GM23248 (cell line): ENCODE results near the gene ZNF425. TPM values are rescaled to one million over a fixed set of nuclear protein-coding genes. Genes with fewer than 3 reads are reported as not detected.
A peak's percentile ranks its signal among the peaks of the same experiment; 100 is the strongest.

Experiments used
- DNase-seq: peaks from one replicate; pipeline ENCODE4 v3.0.0-alpha.2; 2015
- H2AFZ ChIP-seq: fragments of 200-600 bp; sonication (generic); 2 replicates; pipeline ENCODE4 v1.6.1; 2016; ENCODE audit warnings: antibody characterized with exemption
- H3F3A ChIP-seq: fragments of 200-600 bp; sonication (generic); 2 replicates; pipeline ENCODE4 v1.6.1; 2016; ENCODE audit warnings: mild to moderate bottlenecking, antibody characterized with exemption, mixed run types; ENCODE audit not compliant: insufficient read depth
- H3K27ac ChIP-seq: fragments of 200-600 bp; sonication (generic); 2 replicates; pipeline ENCODE4 v1.5.1; 2016; ENCODE audit warnings: mild to moderate bottlenecking
- H3K27me3 ChIP-seq: fragments of 200-600 bp; sonication (generic); replicated peaks from 2 replicates; pipeline ENCODE4 v1.6.1; 2016; ENCODE audit warnings: mild to moderate bottlenecking; ENCODE audit not compliant: insufficient read depth
- H3K36me3 ChIP-seq: fragments of 200-600 bp; sonication (generic); 2 replicates; pipeline ENCODE4 v1.6.1; 2016; ENCODE audit warnings: low read depth, mild to moderate bottlenecking
- H3K4me1 ChIP-seq: fragments of 200-600 bp; sonication (generic); 2 replicates; pipeline ENCODE4 v1.6.1; 2016; ENCODE audit warnings: mild to moderate bottlenecking; ENCODE audit not compliant: insufficient read depth
- H3K4me2 ChIP-seq: fragments of 200-600 bp; sonication (generic); one replicate; pipeline ENCODE4 v1.6.1; 2016; ENCODE audit warnings: mild to moderate bottlenecking; ENCODE audit not compliant: unreplicated experiment
- H3K4me3 ChIP-seq: fragments of 200-600 bp; sonication (generic); 2 replicates; pipeline ENCODE4 v1.5.1; 2016; ENCODE audit warnings: mild to moderate bottlenecking
- H3K79me2 ChIP-seq: fragments of 200-600 bp; sonication (generic); 2 replicates; pipeline ENCODE4 v1.6.1; 2016; ENCODE audit warnings: mild to moderate bottlenecking; ENCODE audit not compliant: insufficient read depth
- H3K9ac ChIP-seq: fragments of 200-600 bp; sonication (generic); 2 replicates; pipeline ENCODE4 v1.6.1; 2016; ENCODE audit warnings: mild to moderate bottlenecking
- H3K9me2 ChIP-seq: fragments of 200-600 bp; sonication (generic); 2 replicates; pipeline ENCODE4 v1.6.1; 2016; ENCODE audit warnings: mixed run types, mild to moderate bottlenecking, moderate library complexity; ENCODE audit not compliant: insufficient read depth
- H3K9me3 ChIP-seq: fragments of 200-600 bp; sonication (generic); one replicate; pipeline ENCODE4 v1.6.1; 2017; ENCODE audit warnings: low read depth
- H4K20me1 ChIP-seq: fragments of 200-600 bp; sonication (generic); 2 replicates; pipeline ENCODE4 v1.6.0; 2016; ENCODE audit not compliant: insufficient read depth
- EZH2 ChIP-seq: fragments of 200-600 bp; sonication (generic); IDR thresholded peaks from 2 replicates; pipeline ENCODE4 v1.6.1; 2018; ENCODE audit warnings: antibody characterized with exemption, mild to moderate bottlenecking; ENCODE audit not compliant: insufficient read depth, poor library complexity, severe bottlenecking
- EZH2phosphoT487 ChIP-seq: fragments of 200-600 bp; sonication (generic); IDR thresholded peaks from 2 replicates; pipeline ENCODE4 v1.6.1; 2018; ENCODE audit warnings: antibody characterized with exemption, moderate library complexity, mild to moderate bottlenecking, low read depth; ENCODE audit not compliant: insufficient read depth
- WGBS, 2 experiments: methylation state at CpG; one replicate each; pipeline ENCODE4 v1.1.6; 2015 to 2017; ENCODE audit warnings: low lambda C conversion rate in 2 of 2, low coverage in 1 of 2; ENCODE audit errors: missing lambda C conversion rate in 2 of 2; 5-methylcytosine and 5-hydroxymethylcytosine counted together
- in situ Hi-C: fragments of 300-500 bp; cut with MboI; formaldehyde crosslinking; loops from 2 replicates; pipeline ENCODE4 v1.15.0; 2020
- polyA plus RNA-seq: library from polyadenylated mRNA; unstranded; fragments of >200 nt; fragmentation: Nextera tagmentation; extraction: Ambion mirVana; gene quantifications from 2 replicates; pipeline ENCODE4 v1.2.1, GENCODE V29; 2016
- total RNA-seq: library from RNA; depleted of rRNA; stranded (reverse); fragments of >200 nt; shearing (Covaris generic); gene quantifications from 2 replicates; pipeline ENCODE4 v1.2.3, GENCODE V29; 2014

ZNF425 gene
- total and polyA plus RNA-seq, 2 experiments from 2014 or later, result 3.8 to 3.9 TPM

DNA sequence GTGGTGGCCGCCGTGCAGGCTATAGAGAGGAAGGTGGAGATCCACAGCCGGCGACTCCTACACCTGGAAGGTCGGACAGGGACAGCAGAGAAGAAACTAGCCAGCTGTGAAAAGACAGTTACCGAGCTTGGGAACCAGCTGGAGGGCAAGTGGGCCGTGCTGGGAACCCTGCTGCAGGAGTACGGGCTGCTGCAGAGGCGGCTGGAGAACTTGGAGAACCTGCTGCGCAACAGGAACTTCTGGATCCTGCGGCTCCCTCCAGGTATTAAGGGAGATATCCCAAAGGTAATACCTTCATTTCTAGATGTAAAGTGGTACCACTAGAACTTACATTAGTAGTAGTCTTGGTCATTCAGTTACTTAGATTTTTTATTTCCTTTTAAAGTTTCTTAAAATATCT is 27.9 kb upstream of the ZNF425 start:
- H3K9me3 ChIP-seq, result no peaks in the 10 kb centered on the region
- no peak overlapping the region for H2AFZ ChIP-seq
- no peak overlapping the region for H3K27ac ChIP-seq
- H3K4me1 ChIP-seq, result no peaks in the 10 kb centered on the region
- WGBS, 2 experiments, result 92 to 96% methylated on average over 11 of the region's 11 CpGs
- H3K27me3 ChIP-seq, result no peaks in the 10 kb centered on the region
- in situ Hi-C loops, result no loop called here
- DNase-seq, result no peak
- H3K4me3 ChIP-seq, result no peak overlapping the region
- no peaks in the 10 kb centered on the region; the same call in 1 of the 2 replicates for H4K20me1 ChIP-seq
- H3K9ac ChIP-seq, result no peak overlapping the region
- no peak overlapping the region for H3K4me2 ChIP-seq
- H3K9me2 ChIP-seq, result no peaks in the 10 kb centered on the region
- peaks cover 20% of the 10 kb centered on the region for H3K36me3 ChIP-seq
- no peak for TF ChIP-seq EZH2phosphoT487
- no peak for TF ChIP-seq EZH2
- peaks cover 98% of the 10 kb centered on the region for H3K79me2 ChIP-seq
- peaks cover 4% of the 10 kb centered on the region; the same call in 1 of the 2 replicates for H3F3A ChIP-seq

DNA sequence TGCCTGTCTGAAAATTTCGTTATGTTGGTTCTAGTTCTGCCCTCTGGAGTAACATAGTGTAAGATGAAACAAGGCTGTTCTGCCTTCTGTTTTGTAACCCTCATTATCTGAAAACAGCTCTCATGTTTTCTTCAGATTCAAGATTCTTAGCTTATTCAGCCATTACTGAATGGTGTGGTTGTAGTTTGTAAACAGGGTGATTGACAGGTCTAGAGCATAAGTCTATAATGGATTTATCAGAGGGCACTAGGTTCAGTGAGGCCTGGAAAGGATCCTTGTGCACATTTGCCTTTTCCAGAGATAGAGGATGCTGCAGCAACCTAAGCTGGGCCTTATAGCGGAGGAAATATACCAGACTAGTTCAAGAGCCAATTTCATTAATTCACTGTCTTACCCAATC is 27.2 kb upstream of the ZNF425 start:
- no peaks in the 10 kb centered on the region; the same call in 1 of the 2 replicates for H4K20me1 ChIP-seq
- no peak overlapping the region for H2AFZ ChIP-seq
- WGBS, 2 experiments, result 58 to 60% methylated on average over 2 of the region's 2 CpGs
- TF ChIP-seq EZH2phosphoT487 (no peak), EZH2 (no peak)
- peaks cover 20% of the 10 kb centered on the region for H3K36me3 ChIP-seq
- H3K9ac ChIP-seq, result no peak overlapping the region
- H3K4me1 ChIP-seq, result no peaks in the 10 kb centered on the region
- H3K4me2 ChIP-seq, result no peak overlapping the region
- no peaks in the 10 kb centered on the region for H3K27me3 ChIP-seq
- in situ Hi-C loops, result no loop called here
- H3K9me3 ChIP-seq, result no peaks in the 10 kb centered on the region
- H3K9me2 ChIP-seq, result no peaks in the 10 kb centered on the region
- no peak overlapping the region for H3K4me3 ChIP-seq
- peaks cover 9% of the 10 kb centered on the region; the same call in 1 of the 2 replicates for H3F3A ChIP-seq
- no peak overlapping the region for H3K27ac ChIP-seq
- DNase-seq, result no peak
- H3K79me2 ChIP-seq, result peaks cover 98% of the 10 kb centered on the region

DNA sequence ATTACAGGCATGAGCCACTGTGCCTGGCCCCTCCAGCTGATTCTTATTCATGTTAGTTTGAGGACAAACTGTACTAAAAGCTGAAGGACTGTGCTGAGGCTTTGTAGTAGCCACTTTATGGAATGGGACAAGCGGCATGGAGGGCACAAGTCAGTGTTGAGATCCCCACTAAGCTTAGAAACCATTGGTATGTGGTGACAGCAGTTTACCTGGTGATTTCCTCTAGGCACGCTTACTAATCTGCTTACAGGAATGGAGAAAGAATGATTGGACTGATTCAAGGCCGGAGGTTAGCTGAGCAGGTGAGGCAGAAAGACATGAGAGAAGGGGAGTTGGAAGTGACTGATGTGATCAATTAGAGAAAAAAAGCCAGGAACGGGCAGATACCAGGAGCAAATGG is 24.9 kb upstream of the ZNF425 start:
- Histone ChIP-seq H3K79me2 (peaks cover 81% of the 10 kb centered on the region), H3K4me3 (no peak overlapping the region), H3K9me2 (no peaks in the 10 kb centered on the region), H4K20me1 (no peaks in the 10 kb centered on the region; the same call in 1 of the 2 replicates), H2AFZ (no peak overlapping the region), H3K36me3 (peaks cover 12% of the 10 kb centered on the region), H3K9me3 (no peaks in the 10 kb centered on the region), H3K9ac (no peak overlapping the region), H3K27me3 (no peaks in the 10 kb centered on the region), H3F3A (peaks cover 13% of the 10 kb centered on the region; the same call in 1 of the 2 replicates), H3K4me2 (no peak overlapping the region), H3K27ac (no peak overlapping the region), H3K4me1 (0 out of 2 replicates have a peak, but pooled peaks cover 3% of the 10 kb centered on the region)
- no peak for TF ChIP-seq EZH2
- no peak for TF ChIP-seq EZH2phosphoT487
- in situ Hi-C loops, result no loop called here
- no peak for DNase-seq
- 83 to 85% methylated on average over 4 of the region's 4 CpGs for WGBS, 2 experiments

DNA sequence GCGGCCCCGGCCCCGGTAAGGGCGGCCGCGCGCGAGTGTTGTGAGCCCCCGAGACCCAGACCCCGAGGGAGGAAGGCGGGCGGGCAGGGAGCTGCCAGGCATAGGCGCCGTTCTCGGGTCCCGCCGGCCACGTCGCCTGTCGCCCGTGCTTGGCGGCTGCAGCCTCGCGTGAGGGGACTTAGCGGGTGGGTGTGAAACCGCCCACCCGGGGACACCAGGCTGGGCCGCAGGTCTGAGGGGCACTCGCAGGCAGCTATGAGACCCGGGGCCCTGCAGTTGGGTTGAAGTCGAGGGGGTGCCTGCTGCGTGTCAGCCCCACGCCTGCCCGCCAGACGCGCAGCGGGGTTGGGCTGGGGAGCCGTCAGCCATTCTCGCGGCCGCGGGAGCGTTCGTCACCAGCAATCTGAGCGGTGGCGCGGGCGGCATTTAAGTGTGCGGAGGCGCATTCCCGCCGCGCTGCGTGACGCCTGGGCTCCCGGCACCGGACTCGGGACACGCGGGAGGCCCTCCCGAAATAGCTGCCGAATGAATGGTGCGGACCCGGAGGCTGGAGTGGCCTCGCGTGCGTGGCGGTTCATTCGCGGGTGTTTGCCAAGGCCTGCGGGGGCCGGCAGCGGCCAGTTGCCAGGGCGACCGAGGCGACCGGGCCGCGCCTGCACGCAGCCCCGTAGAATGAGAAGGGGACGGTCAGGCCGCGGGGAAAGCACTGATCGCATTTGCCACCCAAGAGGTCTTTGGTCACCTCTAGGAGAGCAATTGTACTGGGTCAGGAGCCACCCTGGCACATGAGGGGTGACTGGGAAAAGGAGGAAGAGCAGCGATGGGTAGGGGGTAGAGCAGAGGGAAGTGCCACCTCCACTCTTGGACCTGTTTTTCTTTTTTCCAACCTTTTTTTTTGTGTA is 21.9 kb upstream of the ZNF425 start:
- Histone ChIP-seq H3K4me3 (peak overlapping the region; percentile 96), H3K36me3 (no peaks in the 10 kb centered on the region), H3K9me3 (no peaks in the 10 kb centered on the region), H3K4me2 (peak overlapping the region; percentile 87), H3K9ac (peak overlapping the region; percentile 99), H3K27ac (peak overlapping the region; percentile 95), H3K27me3 (no peaks in the 10 kb centered on the region), H3K4me1 (0 out of 2 replicates have a peak, but pooled peaks cover 3% of the 10 kb centered on the region), H3K9me2 (no peaks in the 10 kb centered on the region), H4K20me1 (no peaks in the 10 kb centered on the region), H2AFZ (peak overlapping the region; percentile 99), H3F3A (peaks cover 24% of the 10 kb centered on the region), H3K79me2 (peaks cover 53% of the 10 kb centered on the region)
- WGBS, 2 experiments, result 0 to 2% methylated on average over 48 to 59 of the region's 86 CpGs
- DNase-seq, result peak; percentile 89
- TF ChIP-seq EZH2, result no peak
- no peak for TF ChIP-seq EZH2phosphoT487
- in situ Hi-C loops, result no loop called here
